K562 (cell line): Measurements from ENCODE around the gene HS2ST1. TPM values are rescaled to one million over a fixed set of nuclear protein-coding genes. Genes with fewer than 3 reads are reported as not detected.

Experiments
- ATAC-seq: fragments of 200-7000 bp; cut with Tn5 transposase; 3 replicates; pipeline ENCODE4 v1.9.1; 2020; ENCODE audit warnings: moderate library complexity
- BruUV-seq: library from RNA; stranded (reverse); fragments of 400-500 nt; replicated peaks from 2 replicates; lab custom pipeline; 2021; lab: Mats Ljungman, UMichigan
- CTCF ChIA-PET: fragments of 300-600 bp; formaldehyde crosslinking; extraction: SDS; loops from one replicate; lab custom pipeline; 2021; ENCODE audit warnings: low intra/inter-chr PET ratio; lab: Yijun Ruan, JAX
- POLR2A ChIA-PET: fragments of 300-600, 350-650 bp; sonication (Branson Sonifier 250); formaldehyde crosslinking; extraction: SDS; loops from one replicate; lab custom pipeline; 2021; ENCODE audit warnings: antibody characterized with exemption, inconsistent platforms; lab: Yijun Ruan, JAX
- DNase-seq, 4 experiments: peaks; one replicate each; pipeline versions ENCODE4 v3.0.0 to v3.0.0-alpha.2; 2011 to 2018; ENCODE audit warnings: low spot score in 3 of 4, mixed read lengths in 3 of 4; ENCODE audit errors: extremely low read depth in 1 of 4
- FAIRE-seq: peaks from 2 replicates; lab custom pipeline; 2011; peaks lifted over from hg19 to GRCh38; lab: Jason Lieb, UNC
- H2AFZ ChIP-seq: 2 replicates; pipeline ENCODE4 v1.6.0; 2011; ENCODE audit warnings: low read depth, low read length, control low read depth, inconsistent platforms
- H3K27ac ChIP-seq: fragments of 200-600 bp; 3 replicates; pipeline ENCODE4 v1.8.0; 2011; ENCODE audit warnings: low read depth, mild to moderate bottlenecking, control low read depth, inconsistent platforms, low read length, moderate library complexity, mixed read lengths; ENCODE audit errors: extremely low read depth
- H3K27me3 ChIP-seq, 2 experiments: fragments of 300-600 bp in 1 of 2; 2 replicates in 1 of 2; 3 replicates in 1 of 2; pipeline versions ENCODE4 v1.6.0 to v1.8.0; 2011; ENCODE audit warnings: inconsistent platforms in 2 of 2, low read length in 2 of 2, mild to moderate bottlenecking in 1 of 2, mixed read lengths in 1 of 2, moderate library complexity in 1 of 2; ENCODE audit not compliant: control insufficient read depth in 2 of 2, insufficient read depth in 2 of 2
- H3K36me3 ChIP-seq: fragments of 300-600 bp; 3 replicates; pipeline ENCODE4 v1.8.0; 2011; ENCODE audit warnings: mild to moderate bottlenecking, low read length, inconsistent platforms; ENCODE audit not compliant: control insufficient read depth, insufficient read depth
- H3K4me1 ChIP-seq, 2 experiments: fragments of 200-600 bp in 1 of 2; replicated peaks in 1 of 2; 2 replicates in 1 of 2; 3 replicates in 1 of 2; pipeline versions ENCODE4 v1.5.1 to v1.8.0; 2011; ENCODE audit warnings: inconsistent platforms in 2 of 2, low read length in 2 of 2, mild to moderate bottlenecking in 1 of 2, mixed read lengths in 1 of 2, moderate library complexity in 1 of 2; ENCODE audit not compliant: control insufficient read depth in 2 of 2, insufficient read depth in 2 of 2
- H3K4me2 ChIP-seq: 2 replicates; pipeline ENCODE4 v1.6.1; 2011; ENCODE audit warnings: low read length, control low read depth, inconsistent platforms, mixed read lengths; ENCODE audit not compliant: insufficient read depth
- H3K4me3 ChIP-seq: fragments of 200-600 bp; sonication (generic), shearing (Covaris generic); 2 replicates; pipeline ENCODE4 v1.5.1; 2016; ENCODE audit warnings: control low read depth, inconsistent platforms
- H3K79me2 ChIP-seq: fragments of 200-600 bp; 3 replicates; pipeline ENCODE4 v1.8.0; 2011; ENCODE audit warnings: low read length, inconsistent platforms; ENCODE audit not compliant: control insufficient read depth, insufficient read depth
- H3K9ac ChIP-seq, 2 experiments: 2 replicates each; pipeline versions ENCODE4 v1.6.0 to v1.6.1; 2011; ENCODE audit warnings: low read depth in 2 of 2, low read length in 2 of 2, control low read depth in 1 of 2, inconsistent platforms in 1 of 2, mild to moderate bottlenecking in 1 of 2, mixed read lengths in 1 of 2; ENCODE audit not compliant: insufficient read depth in 1 of 2
- H3K9me1 ChIP-seq: one replicate; pipeline ENCODE4 v1.6.0; 2011; ENCODE audit warnings: inconsistent platforms, mild to moderate bottlenecking, low read length, moderate library complexity; ENCODE audit not compliant: control insufficient read depth, insufficient read depth
- H3K9me3 ChIP-seq: replicated peaks from 2 replicates; pipeline ENCODE4 v1.5.1; 2011; ENCODE audit warnings: low read depth, low read length, inconsistent platforms; ENCODE audit not compliant: control insufficient read depth, insufficient read depth
- H4K20me1 ChIP-seq: replicated peaks from 2 replicates; pipeline ENCODE4 v1.6.1; 2011; ENCODE audit warnings: low read length, inconsistent platforms, mixed read lengths; ENCODE audit not compliant: control insufficient read depth, insufficient read depth
- CBFA2T3 ChIP-seq: fragments of 450-650 bp; IDR thresholded peaks from 2 replicates; pipeline ENCODE4 v1.6.1; 2017
- FOXA3 ChIP-seq, 2 experiments: fragments of 450-650 bp in 1 of 2; sonication (generic) in 1 of 2; formaldehyde crosslinking; IDR thresholded peaks in 1 of 2; conservative IDR thresholded peaks in 1 of 2; 2 replicates each; pipeline versions ENCODE4 v1.4.0 to v1.8.0; 2020 to 2022; ENCODE audit warnings: mild to moderate bottlenecking in 2 of 2, missing genetic modification reagents in 1 of 2
- GTF2E2 ChIP-seq: fragments of 200-800 bp; sonication (Bioruptor generic); IDR thresholded peaks from 2 replicates; pipeline ENCODE4 v1.6.1; 2016; ENCODE audit warnings: missing genetic modification characterization, missing compliant biosample characterization
- HDAC6 ChIP-seq: IDR thresholded peaks from 2 replicates; pipeline ENCODE4 v1.6.1; 2012; ENCODE audit warnings: low read depth, mild to moderate bottlenecking, control low read depth, inconsistent platforms, low read length, moderate library complexity
- MXI1 ChIP-seq: IDR thresholded peaks from 2 replicates; pipeline ENCODE4 v1.6.1; 2011; ENCODE audit warnings: low read depth, mild to moderate bottlenecking, improper control_type of control experiment, low read length
- RBBP5 ChIP-seq: fragments of 200-600 bp; sonication (generic); IDR thresholded peaks from 2 replicates; pipeline ENCODE4 v1.6.1; 2012; ENCODE audit warnings: borderline replicate concordance, mild to moderate bottlenecking, low read length, control low read depth, inconsistent platforms; ENCODE audit not compliant: insufficient read depth, poor library complexity, severe bottlenecking
- SMARCB1 ChIP-seq: IDR thresholded peaks from 2 replicates; pipeline ENCODE4 v1.6.1; 2011; ENCODE audit warnings: improper control_type of control experiment, low read depth; ENCODE audit not compliant: insufficient read length
- SOX6 ChIP-seq: fragments of 450-650 bp; IDR thresholded peaks from 2 replicates; pipeline ENCODE4 v1.6.1; 2014; ENCODE audit warnings: mild to moderate bottlenecking
- TCF3 ChIP-seq: sonication (generic); formaldehyde crosslinking; IDR thresholded peaks from 2 replicates; pipeline ENCODE4 v1.4.0; 2020; ENCODE audit warnings: mild to moderate bottlenecking, missing genetic modification reagents
- TEAD4 ChIP-seq, 2 experiments: sonication (generic) in 1 of 2; formaldehyde crosslinking in 1 of 2; IDR thresholded peaks; 2 replicates each; pipeline versions ENCODE4 v1.6.1 to v1.8.0; 2012 to 2022; ENCODE audit warnings: borderline replicate concordance in 1 of 2, inconsistent platforms in 1 of 2, low read length in 1 of 2, mild to moderate bottlenecking in 1 of 2, missing genetic modification reagents in 1 of 2
- ZFX ChIP-seq: sonication (generic); formaldehyde crosslinking; IDR thresholded peaks from 2 replicates; pipeline ENCODE4 v1.8.0; 2022; ENCODE audit warnings: mild to moderate bottlenecking, missing genetic modification reagents, moderate library complexity
- WGBS: fragments of 100-300 bp; shearing (Covaris generic); methylation state at CpG from one replicate; pipeline ENCODE4 v1.1.6; 2016; ENCODE audit warnings: low coverage, mixed read lengths; ENCODE audit not compliant: insufficient coverage; ENCODE audit errors: missing lambda C conversion rate; 5-methylcytosine and 5-hydroxymethylcytosine counted together
- in situ Hi-C: fragments of 300-500 bp; cut with MboI; formaldehyde crosslinking; loops from 4 replicates; pipeline ENCODE4 v1.15.0; 2018; ENCODE audit warnings: inconsistent platforms, mixed read lengths
- intact Hi-C: fragments of 100-400 bp; cut with micrococcal nuclease; formaldehyde crosslinking; loops from 2 replicates; pipeline ENCODE4 v1.14.2; 2022
- polyA plus RNA-seq, 8 experiments: library from polyadenylated mRNA; depleted of rRNA in 4 of 8; stranded (reverse) in 5 of 8; unstranded in 3 of 8; fragments of >200 nt; fragmentation: Nextera tagmentation in 2 of 8; fragmentation: Illumina TruSeq in 1 of 8; extraction: Ambion mirVana in 2 of 8; extraction: Trizol in 1 of 8; gene quantifications; 2 replicates each; pipeline versions ENCODE4 v1.2.1 to v1.2.3, GENCODE V29; 2011 to 2014; ENCODE audit warnings: inconsistent platforms in 1 of 8, missing spikeins in 1 of 8
- total RNA-seq, 7 experiments: library from RNA; depleted of rRNA in 6 of 7; stranded (reverse); fragments of >200 nt in 6 of 7; fragmentation: Illumina TruSeq in 2 of 7; extraction: Trizol in 2 of 7; gene quantifications; 2 replicates each; pipeline versions ENCODE4 v1.2.1 to v1.2.3, GENCODE V29; 2011 to 2021; ENCODE audit warnings: low replicate concordance in 1 of 7
- TF ChIP-seq, protein P1 (sequence below): fragments of 250-450 bp; sonication (Bioruptor Pico); IDR thresholded peaks from 2 replicates; pipeline ENCODE4 v1.5.0; 2021
- TF ChIP-seq, protein P2 (sequence below): fragments of 250-450 bp; sonication (Bioruptor Pico); IDR thresholded peaks from 2 replicates; pipeline ENCODE4 v1.5.0; 2022; ENCODE audit warnings: mild to moderate bottlenecking
- TF ChIP-seq, protein P3 (sequence below): fragments of 250-450 bp; sonication (Bioruptor Pico); IDR thresholded peaks from 2 replicates; pipeline ENCODE4 v1.4.0; 2020; ENCODE audit warnings: mild to moderate bottlenecking, moderate library complexity, borderline replicate concordance

HS2ST1 gene
- total and polyA plus RNA-seq, 9 of the 15 experiments (the other 6 are each of a cell fraction or from before 2014, with no cell fraction given): 7.7 to 43.3 (median 25.8) TPM

DNA sequence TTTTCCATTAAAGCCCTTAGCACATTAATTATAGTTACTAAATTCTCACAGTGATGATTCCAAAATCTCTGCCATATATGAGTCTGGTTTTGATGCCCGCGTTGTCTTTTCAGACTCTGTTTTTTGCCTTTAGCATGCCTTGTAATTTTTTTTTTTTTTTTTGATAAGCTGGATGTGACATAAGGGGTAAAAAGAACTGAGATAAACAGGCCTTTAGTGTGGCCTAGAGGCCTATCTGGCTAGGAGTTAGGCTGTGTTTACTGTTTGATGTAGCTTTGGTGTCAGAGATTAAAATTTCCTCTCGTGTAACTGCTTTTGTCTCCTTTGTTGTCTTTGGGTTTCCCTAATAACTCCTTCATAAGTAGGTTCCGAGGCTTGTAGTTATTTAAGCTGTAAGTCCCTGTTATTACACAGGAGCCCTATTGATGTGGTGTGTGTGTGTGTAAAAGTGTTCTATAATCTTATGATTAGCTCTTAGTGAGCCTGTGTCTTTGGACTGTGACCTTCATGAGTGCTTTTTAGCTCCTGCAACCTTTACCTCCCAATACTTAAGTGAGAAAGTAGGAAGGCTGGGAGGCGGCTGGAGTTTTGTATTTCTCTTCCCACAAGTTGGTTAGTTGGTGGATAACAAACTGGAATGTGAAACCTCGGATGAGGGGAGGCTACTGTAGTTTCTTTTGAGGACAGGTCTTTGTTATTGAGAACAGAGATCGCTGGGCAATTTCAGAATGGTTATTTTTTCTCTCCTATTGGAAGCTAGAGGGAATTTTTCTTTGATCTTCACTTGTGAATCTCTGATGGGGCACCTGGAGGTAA lies 19.3 kb downstream of the HS2ST1 start:
- H3K36me3 ChIP-seq: no peaks in the 10 kb centered on the region
- peak overlapping the region; percentile 41 for H2AFZ ChIP-seq
- no peaks in the 10 kb centered on the region for H3K9me1 ChIP-seq
- no peaks in the 10 kb centered on the region for H4K20me1 ChIP-seq
- peak overlapping the region; percentile 7 for H3K4me3 ChIP-seq
- peak overlapping the region; percentile 42 to 46; a peak in 3 of 4 replicates for H3K9ac ChIP-seq
- peaks cover 98% of the 10 kb centered on the region for H3K79me2 ChIP-seq
- ChIA-PET POLR2A (interaction anchor here (0.8 to 4.3 kb wide), 9 partner anchors 8 to 229 kb away, joined by 3 to 36 read pairs (median 5); partner anchors contain the start of genes HS2ST1, SELENOF and SH3GLB1), CTCF (no interaction called here)
- in situ Hi-C loops (no loop called here), intact Hi-C loops (no loop called here)
- no peaks in the 10 kb centered on the region for H3K27me3 ChIP-seq
- FAIRE-seq: peak; percentile 75
- peak; percentile 79 for ATAC-seq
- peaks cover 2 to 8% of the 10 kb centered on the region in 2 experiments; a peak in 3 of 5 replicates for H3K4me1 ChIP-seq
- H3K4me2 ChIP-seq: peak overlapping the region; percentile 62
- peak in 2 of 4 experiments; percentile 19 to 53 for DNase-seq
- H3K27ac ChIP-seq: peak overlapping the region; percentile 76
- no TSS peak for BruUV-seq
- no peaks in the 10 kb centered on the region for H3K9me3 ChIP-seq
- WGBS: 13% methylated on average over 7 of the region's 7 CpGs
- TF ChIP-seq SMARCB1 (no peak), MXI1 (no peak), SOX6 (0 out of 2 replicates have a peak, but pooled peaks have one; percentile 18), FOXA3 (CRISPR knock-in tag; conservative IDR thresholded peaks at IDR 0.05 in 1 of 2, IDR thresholded peaks at IDR 0.05 in 1 of 2) (peak in 1 of 2 experiments; percentile 23; a peak in 1 of 4 replicates), ZFX (CRISPR knock-in tag) (peak; percentile 89), TCF3 (peak; percentile 40; the same call in 1 of the 2 replicates), TEAD4 (IDR thresholded peaks at IDR 0.05; ENCODE audit: low read length) (0 out of 2 replicates have a peak, but pooled peaks have one; percentile 22), TEAD4 (CRISPR knock-in tag; IDR thresholded peaks at IDR 0.05; ENCODE audit: borderline replicate concordance) (no peak), CBFA2T3 (peak; percentile 72), GTF2E2 (tag) (no peak), RBBP5 (no peak), HDAC6 (no peak)
- TF ChIP-seq, protein P1, sequence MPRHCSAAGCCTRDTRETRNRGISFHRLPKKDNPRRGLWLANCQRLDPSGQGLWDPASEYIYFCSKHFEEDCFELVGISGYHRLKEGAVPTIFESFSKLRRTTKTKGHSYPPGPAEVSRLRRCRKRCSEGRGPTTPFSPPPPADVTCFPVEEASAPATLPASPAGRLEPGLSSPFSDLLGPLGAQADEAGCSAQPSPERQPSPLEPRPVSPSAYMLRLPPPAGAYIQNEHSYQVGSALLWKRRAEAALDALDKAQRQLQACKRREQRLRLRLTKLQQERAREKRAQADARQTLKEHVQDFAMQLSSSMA (CRISPR knock-in tag): no peak
- TF ChIP-seq, protein P2, sequence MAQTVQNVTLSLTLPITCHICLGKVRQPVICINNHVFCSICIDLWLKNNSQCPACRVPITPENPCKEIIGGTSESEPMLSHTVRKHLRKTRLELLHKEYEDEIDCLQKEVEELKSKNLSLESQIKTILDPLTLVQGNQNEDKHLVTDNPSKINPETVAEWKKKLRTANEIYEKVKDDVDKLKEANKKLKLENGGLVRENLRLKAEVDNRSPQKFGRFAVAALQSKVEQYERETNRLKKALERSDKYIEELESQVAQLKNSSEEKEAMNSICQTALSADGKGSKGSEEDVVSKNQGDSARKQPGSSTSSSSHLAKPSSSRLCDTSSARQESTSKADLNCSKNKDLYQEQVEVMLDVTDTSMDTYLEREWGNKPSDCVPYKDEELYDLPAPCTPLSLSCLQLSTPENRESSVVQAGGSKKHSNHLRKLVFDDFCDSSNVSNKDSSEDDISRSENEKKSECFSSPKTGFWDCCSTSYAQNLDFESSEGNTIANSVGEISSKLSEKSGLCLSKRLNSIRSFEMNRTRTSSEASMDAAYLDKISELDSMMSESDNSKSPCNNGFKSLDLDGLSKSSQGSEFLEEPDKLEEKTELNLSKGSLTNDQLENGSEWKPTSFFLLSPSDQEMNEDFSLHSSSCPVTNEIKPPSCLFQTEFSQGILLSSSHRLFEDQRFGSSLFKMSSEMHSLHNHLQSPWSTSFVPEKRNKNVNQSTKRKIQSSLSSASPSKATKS (CRISPR knock-in tag): no peak
- TF ChIP-seq, protein P3, sequence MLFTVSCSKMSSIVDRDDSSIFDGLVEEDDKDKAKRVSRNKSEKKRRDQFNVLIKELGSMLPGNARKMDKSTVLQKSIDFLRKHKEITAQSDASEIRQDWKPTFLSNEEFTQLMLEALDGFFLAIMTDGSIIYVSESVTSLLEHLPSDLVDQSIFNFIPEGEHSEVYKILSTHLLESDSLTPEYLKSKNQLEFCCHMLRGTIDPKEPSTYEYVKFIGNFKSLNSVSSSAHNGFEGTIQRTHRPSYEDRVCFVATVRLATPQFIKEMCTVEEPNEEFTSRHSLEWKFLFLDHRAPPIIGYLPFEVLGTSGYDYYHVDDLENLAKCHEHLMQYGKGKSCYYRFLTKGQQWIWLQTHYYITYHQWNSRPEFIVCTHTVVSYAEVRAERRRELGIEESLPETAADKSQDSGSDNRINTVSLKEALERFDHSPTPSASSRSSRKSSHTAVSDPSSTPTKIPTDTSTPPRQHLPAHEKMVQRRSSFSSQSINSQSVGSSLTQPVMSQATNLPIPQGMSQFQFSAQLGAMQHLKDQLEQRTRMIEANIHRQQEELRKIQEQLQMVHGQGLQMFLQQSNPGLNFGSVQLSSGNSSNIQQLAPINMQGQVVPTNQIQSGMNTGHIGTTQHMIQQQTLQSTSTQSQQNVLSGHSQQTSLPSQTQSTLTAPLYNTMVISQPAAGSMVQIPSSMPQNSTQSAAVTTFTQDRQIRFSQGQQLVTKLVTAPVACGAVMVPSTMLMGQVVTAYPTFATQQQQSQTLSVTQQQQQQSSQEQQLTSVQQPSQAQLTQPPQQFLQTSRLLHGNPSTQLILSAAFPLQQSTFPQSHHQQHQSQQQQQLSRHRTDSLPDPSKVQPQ (CRISPR knock-in tag): no peak
